ENCODE measurements around the gene DGKI.

- TF ChIP-seq ZNF891 (CRISPR knock-in tag; IDR thresholded peaks at IDR 0.05): no peak
- no peak for TF ChIP-seq TAF1 (CRISPR knock-in tag; IDR thresholded peaks at IDR 0.05)
Measured at GRCh38 chr7:137871170-137871915, 24.6 kb upstream of the DGKI start.
